Measurements from ENCODE around the gene LANCL2.

Gene LANCL2

GRCh38 chr7:55435466-55435865 lies 70.3 kb downstream of the LANCL2 start:
- no peak overlapping the region for H3K4me3 ChIP-seq (ENCODE audit: low read depth, low read length)
- H3K9me3 ChIP-seq: no peaks in the 10 kb centered on the region
- no peaks in the 10 kb centered on the region for H3K36me3 ChIP-seq
- DNase-seq: peak; percentile 52
- H3K4me1 ChIP-seq: peaks cover 15% of the 10 kb centered on the region
- TF ChIP-seq CTCF (IDR thresholded peaks at IDR 0.05; ENCODE audit: low read depth, low read length): peak; percentile 8; the same call in 1 of the 2 replicates
- H3K27me3 ChIP-seq: no peaks in the 10 kb centered on the region

- Histone ChIP-seq H3K9me3 (no peaks in the 10 kb centered on the region), H3K4me1 (peaks cover 22% of the 10 kb centered on the region), H3K27me3 (no peaks in the 10 kb centered on the region), H3K36me3 (no peaks in the 10 kb centered on the region), H3K4me3 (ENCODE audit: low read depth, low read length) (no peak overlapping the region)
- TF ChIP-seq CTCF (IDR thresholded peaks at IDR 0.05; ENCODE audit: low read depth, low read length): no peak
- DNase-seq: no peak
Measured at GRCh38 chr7:55436457-55436856, 71.3 kb downstream of the LANCL2 start.

- DNase-seq: no peak
- no peaks in the 10 kb centered on the region for H3K27me3 ChIP-seq
- H3K4me1 ChIP-seq: peaks cover 30% of the 10 kb centered on the region
- no peak overlapping the region for H3K4me3 ChIP-seq (ENCODE audit: low read depth, low read length)
- no peak for TF ChIP-seq CTCF (IDR thresholded peaks at IDR 0.05; ENCODE audit: low read depth, low read length)
- H3K36me3 ChIP-seq: no peaks in the 10 kb centered on the region
- no peaks in the 10 kb centered on the region for H3K9me3 ChIP-seq
Measured at GRCh38 chr7:55437375-55437774, 72.2 kb downstream of the LANCL2 start.

- Histone ChIP-seq H3K27me3 (no peaks in the 10 kb centered on the region), H3K9me3 (no peaks in the 10 kb centered on the region), H3K4me3 (ENCODE audit: low read depth, low read length) (peak overlapping the region; percentile 41), H3K36me3 (no peaks in the 10 kb centered on the region), H3K4me1 (peaks cover 30% of the 10 kb centered on the region)
- no peak for TF ChIP-seq CTCF (IDR thresholded peaks at IDR 0.05; ENCODE audit: low read depth, low read length)
- no peak for DNase-seq
Measured at GRCh38 chr7:55438085-55438756, 73.1 kb downstream of the LANCL2 start.

GRCh38 chr7:55438757-55439525 lies 73.8 kb downstream of the LANCL2 start:
- peak; percentile 82 for DNase-seq

More at GRCh38 chr7:55438757-55439525, 73.8 kb downstream of the LANCL2 start:
- Histone ChIP-seq H3K36me3 (no peaks in the 10 kb centered on the region), H3K4me1 (peaks cover 30% of the 10 kb centered on the region), H3K27me3 (no peaks in the 10 kb centered on the region), H3K4me3 (ENCODE audit: low read depth, low read length) (peak overlapping the region; percentile 41), H3K9me3 (no peaks in the 10 kb centered on the region)
- no peak for TF ChIP-seq CTCF (IDR thresholded peaks at IDR 0.05; ENCODE audit: low read depth, low read length)
